HG02938 (cell line): ENCODE data around the gene LDLRAD2.

Source experiments
- ATAC-seq: cut with Tn5 transposase; IDR thresholded peaks from one replicate; pipeline ENCODE4 v1.9.1; 2021; ENCODE audit warnings: mild to moderate bottlenecking, moderate library complexity; ENCODE audit not compliant: unreplicated experiment

LDLRAD2 gene

DNA sequence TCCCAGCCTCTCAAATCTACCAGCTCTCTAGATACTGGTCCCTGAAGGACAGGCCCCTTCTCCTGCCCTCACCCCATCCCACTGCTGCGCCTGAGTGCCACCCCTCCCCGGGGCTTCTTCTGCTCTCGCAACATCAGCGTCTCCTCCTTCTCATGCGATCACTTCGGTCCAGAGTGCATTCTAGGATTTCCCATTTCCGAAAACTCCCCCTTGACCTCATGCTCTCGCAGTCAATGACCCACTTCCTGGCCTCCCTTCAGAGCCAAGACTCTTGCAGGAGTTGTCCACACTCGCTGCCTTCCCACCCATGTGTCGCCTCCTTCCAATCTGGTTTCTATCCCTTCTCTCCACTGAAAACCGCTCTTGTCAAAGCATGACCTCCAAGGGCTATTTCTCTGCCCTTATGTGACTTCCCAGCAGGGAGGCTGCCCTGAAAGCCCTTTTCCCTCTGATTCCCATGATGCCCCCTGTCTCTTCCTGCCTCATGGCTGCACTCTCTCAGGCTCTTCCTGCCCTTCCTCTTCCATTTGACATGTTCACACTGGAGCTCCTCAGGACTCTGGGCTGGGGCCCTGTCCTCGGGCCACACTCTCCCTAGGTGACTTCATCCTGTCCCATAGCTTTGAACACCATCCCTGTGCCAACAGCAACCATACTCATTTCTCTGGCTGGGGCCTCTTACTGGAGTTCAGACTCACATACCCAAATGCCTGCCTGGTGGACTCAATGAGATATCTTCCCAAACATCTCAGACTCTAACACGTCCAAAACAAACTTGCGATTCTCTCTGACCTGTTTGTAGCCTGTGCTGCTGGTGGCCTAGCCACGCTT, 46.0 kb downstream of the LDLRAD2 start:
- ATAC-seq, result no peak

DNA sequence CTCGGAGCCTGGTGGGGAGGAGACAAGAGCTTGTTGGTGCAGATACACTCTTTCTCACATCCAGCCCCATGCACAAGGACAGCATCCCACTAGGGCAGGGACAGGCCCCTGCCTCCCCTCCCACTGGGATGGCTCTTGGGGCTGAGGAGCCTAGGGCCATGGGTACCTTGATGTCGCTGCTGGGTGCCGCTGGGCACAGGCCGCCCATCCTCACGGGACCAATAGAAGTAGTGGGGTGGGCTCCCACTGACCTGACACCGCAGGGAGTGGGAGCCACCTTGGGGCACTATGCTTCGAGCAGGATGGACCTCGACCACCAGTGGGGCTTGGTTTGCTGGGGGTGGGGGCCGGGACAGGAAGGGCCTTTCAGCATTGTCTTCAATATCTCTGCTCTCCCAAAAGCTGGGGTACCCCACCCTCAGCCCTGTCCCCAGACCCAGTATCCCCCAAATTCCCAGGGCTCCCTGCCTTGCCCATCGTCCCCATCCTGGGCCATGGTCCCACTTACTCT, 47.7 kb downstream of the LDLRAD2 start:
- no peak for ATAC-seq

DNA sequence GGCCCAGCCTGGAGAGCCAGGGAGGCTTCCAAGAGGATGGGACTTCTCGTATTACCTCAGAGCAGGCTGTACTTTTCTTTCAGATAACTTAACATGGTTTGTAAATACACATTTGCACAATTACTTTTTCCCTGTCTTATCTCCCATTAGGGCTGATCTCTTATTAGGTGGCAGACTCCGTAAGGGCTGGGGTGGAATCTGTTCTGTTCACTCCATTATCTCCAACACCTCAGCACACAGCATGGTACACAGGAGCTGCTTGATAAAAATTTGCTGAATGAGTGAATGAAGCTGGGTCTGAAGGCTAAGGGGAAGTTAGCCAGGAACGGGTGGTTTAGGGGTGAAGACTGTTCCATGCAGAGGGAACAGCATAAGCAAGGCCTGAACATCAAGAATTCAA, 48.9 kb downstream of the LDLRAD2 start:
- no peak for ATAC-seq

DNA sequence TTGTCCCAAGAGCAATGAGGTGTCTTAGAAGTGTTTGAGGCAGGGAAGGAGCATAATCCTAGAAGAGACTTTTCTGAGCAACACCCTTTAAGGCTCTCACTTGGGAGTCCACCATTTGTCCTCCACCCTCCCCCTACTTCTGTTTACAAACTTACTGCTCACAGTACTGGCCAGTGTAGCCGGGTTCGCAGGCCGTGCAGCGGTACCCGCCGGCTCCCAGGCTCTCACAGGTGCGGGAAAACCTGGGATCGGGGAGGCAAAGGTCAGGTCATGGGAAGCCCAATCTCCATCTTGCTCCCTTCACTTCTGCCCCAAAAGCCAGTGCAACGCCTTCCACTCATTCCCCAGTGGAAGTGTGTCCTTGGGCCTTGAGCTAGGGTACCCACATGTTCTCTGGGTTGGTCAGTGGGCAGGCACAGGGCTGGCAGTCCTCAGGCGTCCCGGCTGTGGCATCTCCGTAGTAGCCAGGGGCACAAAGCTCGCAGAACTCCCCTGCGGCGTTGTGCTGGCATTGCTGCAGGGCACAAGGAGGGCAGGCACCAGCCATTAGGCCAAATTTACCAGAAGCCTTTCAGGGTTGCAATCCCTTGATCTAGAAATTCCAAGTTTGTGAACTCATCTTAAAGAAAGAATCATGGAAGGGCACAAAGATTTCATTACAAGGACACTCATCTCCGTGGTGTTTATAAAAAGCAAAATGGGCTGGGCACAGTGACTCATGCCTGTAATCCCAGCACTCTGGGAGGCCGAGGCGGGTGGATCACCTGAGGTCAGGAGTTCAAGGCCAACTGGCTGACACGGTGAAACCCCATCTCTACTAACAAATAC, 49.8 kb downstream of the LDLRAD2 start:
- ATAC-seq, result no peak

DNA sequence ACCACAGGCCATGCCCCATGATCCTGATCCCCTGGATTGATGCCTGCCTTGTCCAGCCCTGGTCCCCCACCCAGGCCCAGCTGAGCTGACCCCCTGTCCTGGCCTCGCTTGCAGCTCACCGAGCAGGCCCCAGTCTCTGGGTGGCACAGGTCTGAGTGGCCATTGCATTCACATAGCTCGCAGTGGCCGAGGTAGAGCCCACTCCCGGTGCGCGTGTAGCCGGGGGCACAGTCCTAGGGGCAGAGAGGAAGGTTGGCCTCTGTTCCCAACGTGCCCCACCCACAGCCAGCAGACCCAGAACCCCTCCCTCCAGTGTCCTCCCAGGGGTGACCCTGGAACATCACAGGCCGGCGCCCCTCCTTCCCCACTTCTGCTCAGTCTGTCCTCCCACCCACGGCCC, 51.9 kb downstream of the LDLRAD2 start:
- no peak for ATAC-seq

DNA sequence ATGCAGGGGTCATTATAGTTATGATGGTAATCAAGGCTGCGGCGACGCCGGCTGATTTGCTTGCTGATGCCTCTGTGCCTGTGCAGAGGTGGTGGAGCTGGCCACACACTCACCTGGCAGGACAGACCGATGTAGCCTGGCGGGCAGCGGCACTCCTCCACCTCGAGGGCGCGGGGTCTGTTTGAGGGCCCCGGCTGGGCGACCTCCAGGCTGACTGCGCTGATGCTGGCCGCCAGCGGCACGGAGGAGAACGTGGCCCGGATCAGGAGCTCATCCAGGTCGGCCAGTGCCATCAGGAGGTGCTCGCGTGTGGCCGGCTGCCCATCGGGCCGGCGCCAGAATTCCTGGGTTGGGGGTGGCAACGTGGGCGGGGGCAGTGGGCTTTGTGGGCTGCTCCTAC, 52.7 kb downstream of the LDLRAD2 start:
- ATAC-seq, result no peak

DNA sequence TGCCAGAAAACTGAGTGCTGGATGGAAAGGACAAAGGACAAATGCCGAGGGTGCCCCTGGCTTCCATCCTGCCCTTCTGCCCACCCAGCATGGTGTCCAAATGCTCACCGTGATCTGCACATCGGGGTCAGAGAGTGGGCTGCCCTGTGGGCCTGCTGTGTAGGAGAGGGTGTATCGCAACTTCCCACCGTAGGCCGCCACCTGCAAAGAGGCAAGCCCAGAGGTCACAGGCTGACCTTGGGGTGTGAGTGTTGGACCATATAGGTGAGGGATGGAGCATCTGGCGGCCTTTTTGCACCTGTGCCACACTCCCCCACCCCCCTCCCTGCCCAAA, 53.5 kb downstream of the LDLRAD2 start:
- no peak for ATAC-seq

DNA sequence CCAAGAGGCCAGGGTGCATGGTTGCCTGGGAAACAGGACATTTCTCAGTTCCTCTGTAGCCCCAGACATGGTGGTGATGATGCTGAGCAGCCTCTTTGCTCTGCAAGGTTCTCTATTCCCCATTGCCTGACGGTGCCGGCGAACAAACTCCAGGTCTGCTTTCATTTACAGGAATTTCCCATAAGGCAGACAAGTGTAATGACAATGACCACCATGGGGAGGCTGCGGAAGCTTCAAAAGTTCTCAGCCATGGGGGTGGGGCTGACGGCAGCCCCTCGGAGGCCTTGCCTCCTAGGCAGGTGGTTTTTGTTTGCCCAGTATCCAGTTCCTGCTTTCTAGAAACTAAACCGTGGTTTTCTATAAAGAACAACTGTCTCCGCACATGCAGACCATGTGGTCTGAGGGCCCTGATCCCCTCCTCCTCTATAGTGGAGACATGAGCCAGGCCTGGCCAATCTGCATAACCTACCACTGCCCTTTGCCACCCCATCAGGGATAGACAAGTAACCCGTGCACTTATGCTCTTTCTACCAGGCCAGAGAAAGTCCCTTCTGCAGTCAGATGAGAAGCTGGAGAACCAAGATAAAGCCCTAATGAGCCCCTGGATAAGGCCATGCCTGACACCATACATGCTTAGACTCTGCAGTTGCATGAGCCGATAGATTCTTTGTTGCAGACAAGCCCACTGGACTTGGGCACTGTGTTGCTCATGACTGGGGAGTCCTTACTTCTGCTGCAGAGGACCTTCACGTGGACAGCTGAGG, 54.1 kb downstream of the LDLRAD2 start:
- ATAC-seq, result peak; percentile 66

DNA sequence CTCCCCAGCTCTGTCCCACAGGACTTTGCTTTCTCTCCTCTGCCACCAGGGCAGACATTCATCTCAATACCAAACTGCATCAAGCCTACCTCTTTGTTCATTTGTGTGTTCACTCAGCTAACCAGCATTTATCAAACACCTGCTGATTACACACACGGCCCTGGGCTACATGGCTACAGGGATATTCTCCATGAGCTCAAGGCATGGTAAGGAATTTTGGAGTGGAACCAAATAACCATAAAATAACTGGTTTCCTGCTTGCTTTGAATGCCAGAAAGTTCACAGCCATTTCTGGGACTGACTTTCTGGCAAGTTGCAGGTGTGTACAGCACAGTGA, 54.6 kb downstream of the LDLRAD2 start:
- ATAC-seq, result no peak

DNA sequence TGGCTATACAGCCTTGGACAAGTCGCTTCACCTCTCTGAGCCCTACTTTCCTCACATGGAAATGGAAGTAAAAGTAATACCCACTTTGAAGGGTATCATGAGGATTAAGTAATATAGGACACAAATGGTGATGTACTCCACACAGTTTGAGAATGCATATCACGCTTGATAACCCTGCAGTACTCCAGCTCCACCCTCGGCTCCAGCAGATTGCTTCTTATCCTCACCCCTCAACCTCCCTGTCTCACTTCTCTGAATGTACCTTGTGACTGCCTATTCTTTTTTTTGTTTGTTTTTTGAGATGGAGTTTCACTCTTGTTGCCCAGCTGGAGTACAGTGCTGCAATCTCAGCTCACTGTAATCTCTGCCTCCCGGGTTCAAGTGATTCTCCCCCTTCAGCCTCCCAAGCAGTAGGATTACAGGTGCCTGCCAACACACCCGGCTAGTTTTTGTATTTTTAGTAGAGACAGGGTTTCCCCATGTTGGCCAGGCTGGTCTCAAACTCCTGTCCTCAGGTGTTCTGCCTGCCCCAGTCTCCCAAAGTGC, 55.5 kb downstream of the LDLRAD2 start:
- no peak for ATAC-seq

DNA sequence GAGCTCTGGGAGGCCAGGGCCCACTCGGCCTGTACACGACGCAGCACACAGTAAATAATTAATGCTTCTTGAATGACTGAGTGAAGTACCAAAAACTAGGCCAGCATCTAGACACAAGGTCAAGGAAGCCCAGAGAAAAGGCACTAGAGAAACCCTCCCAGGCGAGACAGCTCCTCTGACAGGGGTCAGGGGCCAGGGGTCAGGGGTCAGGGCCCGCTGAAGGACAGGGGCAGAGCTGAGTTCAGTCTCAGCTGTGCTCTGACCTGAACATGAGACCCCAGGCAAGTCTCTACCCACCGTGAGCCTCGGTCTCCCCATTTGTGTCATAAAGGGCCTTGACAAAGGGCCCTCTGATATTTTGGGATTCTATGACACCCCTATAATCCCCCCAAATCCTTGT, 56.4 kb downstream of the LDLRAD2 start:
- no peak for ATAC-seq

DNA sequence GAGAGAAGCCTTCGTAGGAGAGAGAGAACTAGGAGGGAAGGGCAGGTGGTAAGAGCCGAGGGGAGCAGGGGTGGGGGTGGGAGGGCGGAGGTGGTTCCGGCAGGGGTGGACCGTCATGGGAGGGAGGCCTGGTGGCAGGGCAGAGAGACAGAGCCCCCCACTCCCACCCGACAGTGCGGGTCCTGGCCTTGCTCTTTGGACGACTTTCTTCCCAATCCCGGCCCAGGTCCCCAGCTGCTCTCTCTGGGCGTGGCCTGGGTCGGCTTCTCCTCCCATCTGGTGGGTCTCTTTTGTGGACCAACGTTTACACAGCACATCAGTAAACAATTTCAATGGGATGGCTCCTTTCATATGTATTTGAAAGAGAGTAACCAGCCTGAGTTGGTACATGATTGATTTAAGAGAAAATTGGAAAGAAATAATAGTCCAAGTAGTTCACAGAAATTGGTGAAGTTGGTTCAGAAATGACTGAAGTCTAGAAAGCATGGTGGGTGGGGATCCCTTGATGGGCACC, 56.9 kb downstream of the LDLRAD2 start:
- ATAC-seq, result no peak

DNA sequence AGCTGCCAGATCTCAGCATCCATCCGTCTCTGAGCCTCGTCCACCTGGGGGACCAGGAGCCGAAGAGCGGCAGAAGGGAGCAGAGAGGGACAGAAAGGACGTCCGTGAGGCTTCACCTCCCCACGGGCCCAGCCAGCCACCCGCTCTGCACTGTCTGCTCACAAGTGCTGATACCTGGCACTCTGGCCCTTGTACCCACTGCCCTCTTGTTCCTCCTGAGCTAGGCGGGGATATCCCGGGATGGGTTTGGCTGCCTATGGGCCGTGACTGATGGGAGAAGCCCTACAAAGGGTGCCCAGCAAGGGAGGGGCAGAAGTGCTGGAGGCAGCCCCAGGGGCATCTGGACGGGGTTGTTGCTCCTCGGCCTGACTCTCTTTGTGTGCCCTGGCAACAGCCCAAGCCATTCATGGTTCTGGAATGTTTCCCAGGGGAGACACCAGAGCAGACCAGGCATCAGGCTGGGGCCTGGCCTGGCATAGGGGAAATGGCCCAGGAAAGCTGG, 57.6 kb downstream of the LDLRAD2 start:
- no peak for ATAC-seq

DNA sequence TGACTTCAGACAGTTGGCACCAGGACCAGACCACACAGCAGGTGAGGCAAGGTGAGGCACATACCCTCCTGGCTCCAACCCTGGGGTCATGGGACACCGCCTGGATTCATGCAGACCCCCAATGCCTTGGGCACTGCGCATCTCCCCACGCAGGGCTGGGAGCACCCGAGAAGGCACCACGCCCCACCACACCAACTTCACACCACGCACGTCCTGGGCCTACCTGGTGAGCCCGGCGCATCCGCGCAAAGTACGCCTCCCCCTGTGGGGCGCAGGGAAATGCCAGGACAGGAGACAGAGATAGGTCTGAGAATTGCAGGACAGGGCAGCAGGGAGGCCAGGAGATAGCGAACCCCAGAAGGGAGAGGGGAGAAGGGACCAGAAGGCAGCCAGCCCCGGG, 58.5 kb downstream of the LDLRAD2 start:
- no peak for ATAC-seq

DNA sequence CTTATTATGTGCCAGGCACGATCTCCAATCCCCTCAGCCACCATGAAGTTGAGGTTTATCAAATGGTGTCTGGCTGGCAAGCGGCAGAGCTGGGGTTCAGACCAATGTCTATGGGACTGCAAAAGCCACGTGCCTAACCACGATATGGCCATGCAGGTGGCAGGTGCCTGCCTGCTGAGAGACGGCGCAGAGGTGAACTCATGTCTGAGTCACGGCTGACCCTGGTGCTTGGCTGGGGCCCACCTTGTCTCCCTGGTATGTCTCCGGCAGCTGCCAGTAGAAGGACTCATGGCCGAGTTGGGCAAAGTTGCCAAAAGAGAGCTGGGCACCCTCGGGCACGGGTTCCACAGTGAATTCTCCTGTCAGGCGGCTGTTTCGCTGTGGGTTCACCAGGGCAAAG, 59.9 kb downstream of the LDLRAD2 start:
- no peak for ATAC-seq

DNA sequence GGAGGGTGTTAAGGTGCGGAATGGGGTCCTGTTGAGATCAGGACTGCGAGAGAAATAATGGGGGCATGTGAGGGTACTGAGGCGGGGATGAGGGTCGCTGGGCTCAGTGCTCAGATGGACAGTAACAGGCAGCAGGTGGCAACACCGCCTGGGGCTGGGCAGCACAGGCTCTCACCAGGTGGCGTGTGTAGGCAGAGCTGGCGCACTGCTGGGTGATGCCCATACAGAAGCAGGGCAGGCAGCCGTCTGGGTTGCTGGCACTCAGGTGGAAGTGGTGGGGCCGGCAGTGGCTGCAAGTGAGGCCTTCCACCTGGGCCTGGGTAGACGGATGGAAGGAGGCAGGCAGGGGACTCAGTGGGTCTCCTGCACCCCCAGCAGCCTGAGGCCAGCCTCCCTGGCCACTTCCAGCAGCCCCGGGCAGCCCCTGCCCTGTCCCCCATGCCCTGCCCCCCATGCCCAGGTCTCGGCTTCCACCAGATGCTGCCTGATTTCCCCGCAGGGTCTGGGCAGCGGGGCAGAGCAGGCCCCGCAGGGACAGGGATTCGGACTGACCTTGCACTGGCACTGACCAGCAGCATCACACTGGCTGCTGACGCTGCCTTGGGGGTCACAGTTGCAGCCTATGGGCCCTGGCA, 60.5 kb downstream of the LDLRAD2 start:
- ATAC-seq, result no peak

DNA sequence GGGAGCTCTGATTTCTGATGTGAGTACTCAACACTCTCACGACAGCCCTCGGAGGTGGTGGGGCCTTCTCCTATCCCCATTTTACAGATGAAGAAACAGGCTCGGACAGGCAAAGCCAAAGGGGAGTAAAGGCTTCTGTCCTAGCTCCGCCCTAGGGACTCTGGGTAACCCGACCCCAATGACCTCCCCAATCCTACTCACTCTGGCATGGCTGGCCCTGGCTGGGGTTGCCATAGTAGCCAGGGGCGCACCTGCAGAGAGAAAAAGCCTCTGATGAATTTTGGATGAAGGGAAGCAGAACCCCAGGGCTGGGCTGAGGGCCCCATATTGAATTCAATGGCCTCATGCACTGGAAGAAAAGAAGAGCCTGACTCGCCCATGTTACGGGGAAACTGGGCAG, 61.1 kb downstream of the LDLRAD2 start:
- ATAC-seq, result no peak

DNA sequence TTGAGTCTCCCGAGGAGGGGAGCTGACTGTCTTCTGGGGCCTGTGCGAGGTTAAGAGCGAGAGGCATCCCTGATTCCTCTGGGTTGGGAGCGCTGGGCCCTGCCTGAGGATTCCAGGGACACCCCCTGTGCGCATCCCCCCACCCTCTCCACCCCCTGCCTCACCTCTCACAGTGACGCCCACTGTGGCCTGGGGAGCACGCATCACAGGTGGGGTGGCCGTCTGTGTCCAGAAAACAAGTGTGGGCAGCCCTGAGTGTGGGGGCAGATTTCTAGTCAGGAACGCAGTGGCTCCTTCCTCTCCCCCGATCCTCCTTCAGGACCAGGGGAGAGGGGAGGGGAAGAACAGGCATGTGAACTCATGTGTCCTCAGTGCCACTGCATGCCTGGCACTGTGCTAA, 61.7 kb downstream of the LDLRAD2 start:
- no peak for ATAC-seq

DNA sequence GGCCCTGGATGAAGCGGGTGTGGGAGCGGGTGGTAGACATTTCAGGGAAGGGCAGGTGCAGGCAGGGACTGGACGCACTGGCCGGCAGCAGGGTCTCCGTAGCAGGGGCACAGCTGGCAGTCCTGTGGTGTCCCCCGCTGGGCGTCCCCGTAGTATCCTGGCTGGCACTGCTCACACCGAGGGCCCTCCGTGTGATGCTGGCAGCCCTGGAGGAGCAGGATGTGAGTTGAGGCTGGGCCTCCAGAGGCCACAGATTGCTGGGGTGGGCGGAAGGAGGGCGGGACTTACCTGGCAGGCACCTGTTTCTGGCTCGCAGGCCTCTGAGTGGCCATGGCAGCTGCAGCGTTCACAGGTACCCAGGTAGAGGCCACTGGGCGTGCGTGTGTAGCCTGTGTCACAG, 62.3 kb downstream of the LDLRAD2 start:
- no peak for ATAC-seq
